OCI-LY1 (cell line): ENCODE data around the gene PEX7.

Source experiments
- H2AFZ ChIP-seq: fragments of 200-600 bp; sonication (generic), shearing (Covaris generic); 2 replicates; pipeline ENCODE4 v1.6.0; 2014; ENCODE audit warnings: antibody characterized with exemption, mild to moderate bottlenecking, low read length
- H3F3A ChIP-seq: fragments of 200-600 bp; sonication (generic), shearing (Covaris generic); 2 replicates; pipeline ENCODE4 v1.6.0; 2014; ENCODE audit warnings: mild to moderate bottlenecking, antibody characterized with exemption, low read length, moderate library complexity; ENCODE audit not compliant: insufficient read depth
- H3K27ac ChIP-seq: fragments of 200-600 bp; sonication (generic); 2 replicates; pipeline ENCODE4 v1.5.1; 2014; ENCODE audit warnings: low read length, mixed run types, mild to moderate bottlenecking, low read depth; ENCODE audit not compliant: poor library complexity, severe bottlenecking
- H3K27me3 ChIP-seq: fragments of 200-600 bp; sonication (generic); 2 replicates; pipeline ENCODE4 v1.6.0; 2014; ENCODE audit warnings: antibody characterized with exemption, mild to moderate bottlenecking, low read length, moderate library complexity; ENCODE audit not compliant: insufficient read depth
- H3K36me3 ChIP-seq: fragments of 200-600 bp; sonication (generic); 2 replicates; pipeline ENCODE4 v1.6.1; 2014; ENCODE audit warnings: mild to moderate bottlenecking, antibody characterized with exemption, low read length, moderate library complexity, mixed read lengths; ENCODE audit not compliant: insufficient read depth
- H3K4me1 ChIP-seq: fragments of 200-600 bp; sonication (generic); 2 replicates; pipeline ENCODE4 v1.5.1; 2014; ENCODE audit warnings: mild to moderate bottlenecking, low read length, moderate library complexity; ENCODE audit not compliant: insufficient read depth, severe bottlenecking
- H3K4me2 ChIP-seq: fragments of 200-600 bp; sonication (generic), shearing (Covaris generic); 2 replicates; pipeline ENCODE4 v1.6.1; 2014; ENCODE audit warnings: low read length
- H3K4me3 ChIP-seq: fragments of 200-600 bp; sonication (generic); 2 replicates; pipeline ENCODE4 v1.5.1; 2014; ENCODE audit warnings: low read length, low read depth, mild to moderate bottlenecking, mixed read lengths; ENCODE audit not compliant: poor library complexity, severe bottlenecking
- H3K79me2 ChIP-seq: fragments of 200-600 bp; shearing (Covaris generic); 2 replicates; pipeline ENCODE4 v1.6.1; 2016; ENCODE audit warnings: mixed run types, low read length, mixed read lengths; ENCODE audit not compliant: insufficient read depth
- H3K9ac ChIP-seq: fragments of 200-600 bp; sonication (generic), shearing (Covaris generic); 2 replicates; pipeline ENCODE4 v1.6.1; 2014; ENCODE audit warnings: mild to moderate bottlenecking, low read length, mixed read lengths
- H3K9me2 ChIP-seq: fragments of 200-600 bp; sonication (generic), shearing (Covaris generic); 2 replicates; pipeline ENCODE4 v1.6.1; 2014; ENCODE audit warnings: low read depth, mild to moderate bottlenecking, low read length, mixed read lengths
- H3K9me3 ChIP-seq: fragments of 200-600 bp; shearing (Covaris generic); 2 replicates; pipeline ENCODE4 v1.6.1; 2014; ENCODE audit warnings: low read length, mixed read lengths
- H4K20me1 ChIP-seq: fragments of 200-600 bp; sonication (generic), shearing (Covaris generic); 2 replicates; pipeline ENCODE4 v1.6.0; 2016; ENCODE audit warnings: mild to moderate bottlenecking, low read length; ENCODE audit not compliant: insufficient read depth
- CTCF ChIP-seq: fragments of 200-600 bp; sonication (generic), shearing (Covaris generic); IDR thresholded peaks from 2 replicates; pipeline ENCODE4 v1.5.1; 2017; ENCODE audit warnings: mild to moderate bottlenecking, antibody characterized with exemption, low read length, moderate library complexity, mixed read lengths
- EZH2 ChIP-seq: fragments of 200-600 bp; sonication (generic), shearing (Covaris generic); IDR thresholded peaks from 2 replicates; pipeline ENCODE4 v1.8.0; 2017; ENCODE audit warnings: borderline replicate concordance, mixed run types, mild to moderate bottlenecking, antibody characterized with exemption, low read length, moderate library complexity, mixed read lengths

Gene PEX7

GRCh38 chr6:136921381-136921935, 99.1 kb downstream of the PEX7 start:
- Histone ChIP-seq H3K9me3 (no peaks in the 10 kb centered on the region), H3K36me3 (no peaks in the 10 kb centered on the region), H3K9me2 (no peaks in the 10 kb centered on the region), H3K27me3 (no peaks in the 10 kb centered on the region), H4K20me1 (no peaks in the 10 kb centered on the region), H3K4me3 (no peak overlapping the region), H3K4me2 (no peak overlapping the region), H2AFZ (no peak overlapping the region), H3K4me1 (no peaks in the 10 kb centered on the region), H3K27ac (no peak overlapping the region), H3F3A (no peaks in the 10 kb centered on the region), H3K9ac (no peak overlapping the region), H3K79me2 (no peaks in the 10 kb centered on the region)
- TF ChIP-seq CTCF (no peak), EZH2 (no peak)

GRCh38 chr6:136921936-136922684, 99.7 kb downstream of the PEX7 start, which contains the start of gene SLC35D3:
Gene SLC35D3 (plus strand): TSS chr6:136922301. CDS start chr6:136922429, 128 bp downstream.
- H3K4me2 ChIP-seq = no peak within 1 kb of the TSS

GRCh38 chr6:136922685-136923006, 100.3 kb downstream of the PEX7 start:
- Histone ChIP-seq H3K27ac (no peak overlapping the region), H3F3A (no peaks in the 10 kb centered on the region), H3K9me3 (no peaks in the 10 kb centered on the region), H2AFZ (no peak overlapping the region), H3K9me2 (no peaks in the 10 kb centered on the region), H4K20me1 (no peaks in the 10 kb centered on the region), H3K4me2 (no peak overlapping the region), H3K4me3 (no peak overlapping the region), H3K36me3 (no peaks in the 10 kb centered on the region), H3K9ac (no peak overlapping the region), H3K27me3 (no peaks in the 10 kb centered on the region), H3K79me2 (no peaks in the 10 kb centered on the region), H3K4me1 (no peaks in the 10 kb centered on the region)
- TF ChIP-seq EZH2 = no peak
- no peak for TF ChIP-seq CTCF

More at GRCh38 chr6:136921936-136922684, 99.7 kb downstream of the PEX7 start, which contains the start of gene SLC35D3:
- H3K9me3 ChIP-seq = no peaks in the 10 kb centered on the region
- H3K27me3 ChIP-seq = no peaks in the 10 kb centered on the region
- H3K4me1 ChIP-seq = no peaks in the 10 kb centered on the region
- H3K36me3 ChIP-seq = no peaks in the 10 kb centered on the region
- no peaks in the 10 kb centered on the region for H3K9me2 ChIP-seq
- H3F3A ChIP-seq = no peaks in the 10 kb centered on the region
- H3K79me2 ChIP-seq = no peaks in the 10 kb centered on the region
- no peak within 1 kb of the TSS for H3K9ac ChIP-seq
- no peak for TF ChIP-seq CTCF
- no peak for TF ChIP-seq EZH2
- H3K4me3 ChIP-seq = no peak within 1 kb of the TSS
- H4K20me1 ChIP-seq = no peaks in the 10 kb centered on the region
- no peak within 1 kb of the TSS for H2AFZ ChIP-seq
- H3K27ac ChIP-seq = no peak within 1 kb of the TSS
